HepG2 (cell line): Measurements from ENCODE around the gene TGM1. TPM values are rescaled to one million over a fixed set of nuclear protein-coding genes. Genes with fewer than 3 reads are reported as not detected.
A peak's percentile ranks its signal among the peaks of the same experiment; 100 is the strongest.

Experiments used
- KDM2A ChIP-seq: sonication (generic); formaldehyde crosslinking; IDR thresholded peaks from 2 replicates; pipeline ENCODE4 v1.4.0; 2020; ENCODE audit warnings: low read depth, missing genetic modification reagents, borderline replicate concordance
- NFAT5 ChIP-seq: sonication (generic); formaldehyde crosslinking; IDR thresholded peaks from 2 replicates; pipeline ENCODE4 v1.4.0; 2020; ENCODE audit warnings: missing genetic modification reagents
- TBX2 ChIP-seq: sonication (generic); formaldehyde crosslinking; IDR thresholded peaks from 2 replicates; pipeline ENCODE4 v1.5.0; 2020; ENCODE audit warnings: missing genetic modification reagents, mild to moderate bottlenecking, borderline replicate concordance
- ZNF543 ChIP-seq: sonication (generic); formaldehyde crosslinking; IDR thresholded peaks from 2 replicates; pipeline ENCODE4 v1.4.0; 2020; ENCODE audit warnings: mild to moderate bottlenecking, missing genetic modification reagents
- ZNF567 ChIP-seq: sonication (generic); formaldehyde crosslinking; IDR thresholded peaks from 2 replicates; pipeline ENCODE4 v1.8.1; 2023; ENCODE audit warnings: mild to moderate bottlenecking, missing genetic modification reagents, borderline replicate concordance
- ZNF577 ChIP-seq: sonication (generic); formaldehyde crosslinking; IDR thresholded peaks from 2 replicates; pipeline ENCODE4 v1.4.0; 2020; ENCODE audit warnings: mild to moderate bottlenecking, low read depth, missing genetic modification reagents, borderline replicate concordance
- ZNF674 ChIP-seq: sonication (generic); formaldehyde crosslinking; IDR thresholded peaks from 2 replicates; pipeline ENCODE4 v1.5.0; 2020; ENCODE audit warnings: low read depth, mild to moderate bottlenecking, missing genetic modification reagents
- polyA plus RNA-seq, 8 experiments: library from polyadenylated mRNA; depleted of rRNA in 3 of 8; stranded (reverse) in 7 of 8; unstranded in 1 of 8; fragments of >200 nt; fragmentation: Illumina TruSeq in 4 of 8; extraction: Trizol in 4 of 8; gene quantifications; 2 replicates each; pipeline versions ENCODE4 v1.2.1 to v1.2.3, GENCODE V29; 2011 to 2016; ENCODE audit warnings: low read depth in 4 of 8, missing spikeins in 1 of 8, mixed read lengths in 1 of 8; ENCODE audit not compliant: insufficient read depth in 1 of 8
- total RNA-seq, 5 experiments: library from RNA; depleted of rRNA; stranded (reverse); fragments of >200 nt; fragmentation: Illumina TruSeq; extraction: Trizol; gene quantifications; 2 replicates each; pipeline ENCODE4 v1.2.3, GENCODE V29; 2016; ENCODE audit warnings: low read depth in 1 of 5
- TF ChIP-seq, protein P1 (sequence below): sonication (generic); formaldehyde crosslinking; IDR thresholded peaks from 2 replicates; pipeline ENCODE4 v1.5.0; 2020; ENCODE audit warnings: missing genetic modification reagents, mild to moderate bottlenecking, borderline replicate concordance
- TF ChIP-seq, protein P2 (sequence below): sonication (generic); formaldehyde crosslinking; IDR thresholded peaks from 2 replicates; pipeline ENCODE4 v1.4.0; 2020; ENCODE audit warnings: missing genetic modification reagents
- TF ChIP-seq, protein P3 (sequence below): sonication (generic); formaldehyde crosslinking; IDR thresholded peaks from 2 replicates; pipeline ENCODE4 v1.5.1; 2020; ENCODE audit warnings: mild to moderate bottlenecking, missing genetic modification reagents, borderline replicate concordance

Gene TGM1
- total and polyA plus RNA-seq, 2 of the 13 experiments (the other 11 are each of a cell fraction or from before 2014, with no cell fraction given), result 3.2 to 10.6 TPM

- TF ChIP-seq ZNF567 (CRISPR knock-in tag) (no peak; the same call in 1 of the 2 replicates), TBX2 (CRISPR knock-in tag) (no peak), ZNF577 (no peak), KDM2A (CRISPR knock-in tag) (peak; percentile 67; the same call in 1 of the 2 replicates), NFAT5 (CRISPR knock-in tag) (no peak; the same call in 1 of the 2 replicates), ZNF543 (CRISPR knock-in tag) (no peak; the same call in 1 of the 2 replicates), ZNF674 (CRISPR knock-in tag) (no peak)
- TF ChIP-seq, protein P1, sequence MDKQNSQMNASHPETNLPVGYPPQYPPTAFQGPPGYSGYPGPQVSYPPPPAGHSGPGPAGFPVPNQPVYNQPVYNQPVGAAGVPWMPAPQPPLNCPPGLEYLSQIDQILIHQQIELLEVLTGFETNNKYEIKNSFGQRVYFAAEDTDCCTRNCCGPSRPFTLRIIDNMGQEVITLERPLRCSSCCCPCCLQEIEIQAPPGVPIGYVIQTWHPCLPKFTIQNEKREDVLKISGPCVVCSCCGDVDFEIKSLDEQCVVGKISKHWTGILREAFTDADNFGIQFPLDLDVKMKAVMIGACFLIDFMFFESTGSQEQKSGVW (CRISPR knock-in tag), result no peak
- TF ChIP-seq, protein P2, sequence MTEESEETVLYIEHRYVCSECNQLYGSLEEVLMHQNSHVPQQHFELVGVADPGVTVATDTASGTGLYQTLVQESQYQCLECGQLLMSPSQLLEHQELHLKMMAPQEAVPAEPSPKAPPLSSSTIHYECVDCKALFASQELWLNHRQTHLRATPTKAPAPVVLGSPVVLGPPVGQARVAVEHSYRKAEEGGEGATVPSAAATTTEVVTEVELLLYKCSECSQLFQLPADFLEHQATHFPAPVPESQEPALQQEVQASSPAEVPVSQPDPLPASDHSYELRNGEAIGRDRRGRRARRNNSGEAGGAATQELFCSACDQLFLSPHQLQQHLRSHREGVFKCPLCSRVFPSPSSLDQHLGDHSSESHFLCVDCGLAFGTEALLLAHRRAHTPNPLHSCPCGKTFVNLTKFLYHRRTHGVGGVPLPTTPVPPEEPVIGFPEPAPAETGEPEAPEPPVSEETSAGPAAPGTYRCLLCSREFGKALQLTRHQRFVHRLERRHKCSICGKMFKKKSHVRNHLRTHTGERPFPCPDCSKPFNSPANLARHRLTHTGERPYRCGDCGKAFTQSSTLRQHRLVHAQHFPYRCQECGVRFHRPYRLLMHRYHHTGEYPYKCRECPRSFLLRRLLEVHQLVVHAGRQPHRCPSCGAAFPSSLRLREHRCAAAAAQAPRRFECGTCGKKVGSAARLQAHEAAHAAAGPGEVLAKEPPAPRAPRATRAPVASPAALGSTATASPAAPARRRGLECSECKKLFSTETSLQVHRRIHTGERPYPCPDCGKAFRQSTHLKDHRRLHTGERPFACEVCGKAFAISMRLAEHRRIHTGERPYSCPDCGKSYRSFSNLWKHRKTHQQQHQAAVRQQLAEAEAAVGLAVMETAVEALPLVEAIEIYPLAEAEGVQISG (CRISPR knock-in tag), result peak; percentile 90
- TF ChIP-seq, protein P3, sequence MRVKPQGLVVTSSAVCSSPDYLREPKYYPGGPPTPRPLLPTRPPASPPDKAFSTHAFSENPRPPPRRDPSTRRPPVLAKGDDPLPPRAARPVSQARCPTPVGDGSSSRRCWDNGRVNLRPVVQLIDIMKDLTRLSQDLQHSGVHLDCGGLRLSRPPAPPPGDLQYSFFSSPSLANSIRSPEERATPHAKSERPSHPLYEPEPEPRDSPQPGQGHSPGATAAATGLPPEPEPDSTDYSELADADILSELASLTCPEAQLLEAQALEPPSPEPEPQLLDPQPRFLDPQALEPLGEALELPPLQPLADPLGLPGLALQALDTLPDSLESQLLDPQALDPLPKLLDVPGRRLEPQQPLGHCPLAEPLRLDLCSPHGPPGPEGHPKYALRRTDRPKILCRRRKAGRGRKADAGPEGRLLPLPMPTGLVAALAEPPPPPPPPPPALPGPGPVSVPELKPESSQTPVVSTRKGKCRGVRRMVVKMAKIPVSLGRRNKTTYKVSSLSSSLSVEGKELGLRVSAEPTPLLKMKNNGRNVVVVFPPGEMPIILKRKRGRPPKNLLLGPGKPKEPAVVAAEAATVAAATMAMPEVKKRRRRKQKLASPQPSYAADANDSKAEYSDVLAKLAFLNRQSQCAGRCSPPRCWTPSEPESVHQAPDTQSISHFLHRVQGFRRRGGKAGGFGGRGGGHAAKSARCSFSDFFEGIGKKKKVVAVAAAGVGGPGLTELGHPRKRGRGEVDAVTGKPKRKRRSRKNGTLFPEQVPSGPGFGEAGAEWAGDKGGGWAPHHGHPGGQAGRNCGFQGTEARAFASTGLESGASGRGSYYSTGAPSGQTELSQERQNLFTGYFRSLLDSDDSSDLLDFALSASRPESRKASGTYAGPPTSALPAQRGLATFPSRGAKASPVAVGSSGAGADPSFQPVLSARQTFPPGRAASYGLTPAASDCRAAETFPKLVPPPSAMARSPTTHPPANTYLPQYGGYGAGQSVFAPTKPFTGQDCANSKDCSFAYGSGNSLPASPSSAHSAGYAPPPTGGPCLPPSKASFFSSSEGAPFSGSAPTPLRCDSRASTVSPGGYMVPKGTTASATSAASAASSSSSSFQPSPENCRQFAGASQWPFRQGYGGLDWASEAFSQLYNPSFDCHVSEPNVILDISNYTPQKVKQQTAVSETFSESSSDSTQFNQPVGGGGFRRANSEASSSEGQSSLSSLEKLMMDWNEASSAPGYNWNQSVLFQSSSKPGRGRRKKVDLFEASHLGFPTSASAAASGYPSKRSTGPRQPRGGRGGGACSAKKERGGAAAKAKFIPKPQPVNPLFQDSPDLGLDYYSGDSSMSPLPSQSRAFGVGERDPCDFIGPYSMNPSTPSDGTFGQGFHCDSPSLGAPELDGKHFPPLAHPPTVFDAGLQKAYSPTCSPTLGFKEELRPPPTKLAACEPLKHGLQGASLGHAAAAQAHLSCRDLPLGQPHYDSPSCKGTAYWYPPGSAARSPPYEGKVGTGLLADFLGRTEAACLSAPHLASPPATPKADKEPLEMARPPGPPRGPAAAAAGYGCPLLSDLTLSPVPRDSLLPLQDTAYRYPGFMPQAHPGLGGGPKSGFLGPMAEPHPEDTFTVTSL (CRISPR knock-in tag), result no peak
Observed at GRCh38 chr14:24296341-24297157, 33.6 kb upstream of the TGM1 start (continued).
